Osteoblast (primary cell): Measurements from ENCODE around the gene RUNX2. TPM values are rescaled to one million over a fixed set of nuclear protein-coding genes. Genes with fewer than 3 reads are reported as not detected.

Experiments
- DNase-seq: peaks from one replicate; pipeline ENCODE4 v3.0.0; 2011; ENCODE audit warnings: low spot score, mixed read lengths; ENCODE audit not compliant: insufficient read length; ENCODE audit errors: missing footprints
- H2AFZ ChIP-seq: 2 replicates; pipeline ENCODE4 v1.6.0; 2011; ENCODE audit warnings: mild to moderate bottlenecking, low read length
- H3K27ac ChIP-seq: 2 replicates; pipeline ENCODE4 v1.5.1; 2011; ENCODE audit warnings: mild to moderate bottlenecking, low read depth, low read length, moderate library complexity
- H3K27me3 ChIP-seq: 2 replicates; pipeline ENCODE4 v1.6.0; 2012; ENCODE audit warnings: mild to moderate bottlenecking, control low read depth, inconsistent platforms, low read length, moderate library complexity; ENCODE audit not compliant: insufficient read depth
- H3K36me3 ChIP-seq: 2 replicates; pipeline ENCODE4 v1.5.1; 2011; ENCODE audit warnings: mild to moderate bottlenecking, low read length, control low read depth, moderate library complexity; ENCODE audit not compliant: insufficient read depth
- H3K4me1 ChIP-seq: 2 replicates; pipeline ENCODE4 v1.5.1; 2011; ENCODE audit warnings: mild to moderate bottlenecking, low read length, control low read depth, moderate library complexity; ENCODE audit not compliant: insufficient read depth
- H3K4me2 ChIP-seq: 2 replicates; pipeline ENCODE4 v1.6.0; 2011; ENCODE audit warnings: mild to moderate bottlenecking, low read length; ENCODE audit not compliant: insufficient read depth
- H3K4me3 ChIP-seq: fragments of 200-600 bp; sonication (generic); 3 replicates; pipeline ENCODE4 v1.5.1; 2012; ENCODE audit warnings: mild to moderate bottlenecking, low read length, inconsistent platforms; ENCODE audit not compliant: insufficient read depth
- H3K79me2 ChIP-seq: 2 replicates; pipeline ENCODE4 v1.6.0; 2012; ENCODE audit warnings: mild to moderate bottlenecking, low read length, control low read depth, inconsistent platforms; ENCODE audit not compliant: insufficient read depth
- H3K9me3 ChIP-seq: 2 replicates; pipeline ENCODE4 v1.5.1; 2011; ENCODE audit warnings: low read depth, low read length, control low read depth
- H4K20me1 ChIP-seq: 2 replicates; pipeline ENCODE4 v1.6.0; 2012; ENCODE audit warnings: mild to moderate bottlenecking, low read length, control low read depth; ENCODE audit not compliant: insufficient read depth
- total RNA-seq: library from RNA; depleted of rRNA; stranded (reverse); fragments of >200 nt; gene quantifications from 2 replicates; pipeline ENCODE4 v1.2.3, GENCODE V29; 2012
- TF ChIP-seq, protein P1 (sequence below): IDR thresholded peaks from 2 replicates; pipeline ENCODE4 v1.5.1; 2011; ENCODE audit warnings: mild to moderate bottlenecking, low read depth, low read length, moderate library complexity; ENCODE audit errors: extremely low read depth

RUNX2 gene
- total RNA-seq, 1 donor, result 30.0 TPM

DNA sequence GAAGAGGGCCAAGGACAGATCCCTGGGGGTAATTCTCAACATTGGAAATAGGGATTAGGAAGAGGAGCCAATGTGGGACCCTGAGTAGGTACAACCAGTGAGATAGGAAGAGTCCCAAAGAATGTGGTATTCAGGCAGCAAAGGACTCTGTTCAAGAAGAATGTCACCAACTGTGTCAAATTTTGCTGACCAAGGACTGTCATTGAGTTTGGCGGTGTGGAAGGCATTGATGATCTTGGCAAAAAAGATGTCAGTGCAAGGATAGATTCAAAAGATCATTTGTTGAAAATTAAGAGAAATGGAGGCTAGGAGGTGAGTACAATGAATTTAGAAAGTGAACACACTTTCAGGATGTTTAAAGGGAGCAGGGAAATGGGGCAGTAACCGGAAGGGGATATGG lies 132.0 kb downstream of the RUNX2 start:
- Histone ChIP-seq H4K20me1 (no peaks in the 10 kb centered on the region), H3K79me2 (peaks cover 26% of the 10 kb centered on the region), H3K4me3 (no peak overlapping the region), H3K9me3 (no peaks in the 10 kb centered on the region), H2AFZ (no peak overlapping the region), H3K4me1 (peaks cover 10% of the 10 kb centered on the region), H3K4me2 (no peak overlapping the region), H3K27me3 (no peaks in the 10 kb centered on the region), H3K36me3 (peaks cover 35% of the 10 kb centered on the region), H3K27ac (no peak overlapping the region)
- TF ChIP-seq, protein P1, sequence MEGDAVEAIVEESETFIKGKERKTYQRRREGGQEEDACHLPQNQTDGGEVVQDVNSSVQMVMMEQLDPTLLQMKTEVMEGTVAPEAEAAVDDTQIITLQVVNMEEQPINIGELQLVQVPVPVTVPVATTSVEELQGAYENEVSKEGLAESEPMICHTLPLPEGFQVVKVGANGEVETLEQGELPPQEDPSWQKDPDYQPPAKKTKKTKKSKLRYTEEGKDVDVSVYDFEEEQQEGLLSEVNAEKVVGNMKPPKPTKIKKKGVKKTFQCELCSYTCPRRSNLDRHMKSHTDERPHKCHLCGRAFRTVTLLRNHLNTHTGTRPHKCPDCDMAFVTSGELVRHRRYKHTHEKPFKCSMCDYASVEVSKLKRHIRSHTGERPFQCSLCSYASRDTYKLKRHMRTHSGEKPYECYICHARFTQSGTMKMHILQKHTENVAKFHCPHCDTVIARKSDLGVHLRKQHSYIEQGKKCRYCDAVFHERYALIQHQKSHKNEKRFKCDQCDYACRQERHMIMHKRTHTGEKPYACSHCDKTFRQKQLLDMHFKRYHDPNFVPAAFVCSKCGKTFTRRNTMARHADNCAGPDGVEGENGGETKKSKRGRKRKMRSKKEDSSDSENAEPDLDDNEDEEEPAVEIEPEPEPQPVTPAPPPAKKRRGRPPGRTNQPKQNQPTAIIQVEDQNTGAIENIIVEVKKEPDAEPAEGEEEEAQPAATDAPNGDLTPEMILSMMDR, result no peak
- DNase-seq, result no peak

DNA sequence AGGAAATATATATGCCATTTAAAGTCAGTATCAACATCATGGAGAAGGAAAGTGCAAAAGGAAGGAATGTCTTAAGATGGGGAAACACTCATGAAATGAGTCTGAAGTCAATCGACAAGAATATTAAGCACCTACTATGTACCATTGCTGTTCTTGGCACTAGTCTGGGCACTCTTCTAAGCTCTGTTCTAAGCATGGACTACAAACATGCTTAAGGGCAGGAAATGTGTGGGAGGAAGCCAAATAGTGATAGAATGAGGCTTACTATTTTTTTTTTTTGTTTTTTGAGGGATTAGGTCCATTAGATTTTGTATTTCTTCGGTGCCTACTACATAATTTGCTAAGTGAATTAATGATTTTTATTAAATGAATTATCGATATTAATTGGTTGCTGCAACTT lies 133.4 kb downstream of the RUNX2 start:
- Histone ChIP-seq H3K27ac (no peak overlapping the region), H2AFZ (no peak overlapping the region), H3K79me2 (peaks cover 26% of the 10 kb centered on the region), H3K27me3 (no peaks in the 10 kb centered on the region), H3K4me2 (no peak overlapping the region), H3K9me3 (no peaks in the 10 kb centered on the region), H3K36me3 (peaks cover 28% of the 10 kb centered on the region), H3K4me3 (no peak overlapping the region), H3K4me1 (peaks cover 10% of the 10 kb centered on the region), H4K20me1 (no peaks in the 10 kb centered on the region)
- TF ChIP-seq, protein P1, result no peak
- no peak for DNase-seq

DNA sequence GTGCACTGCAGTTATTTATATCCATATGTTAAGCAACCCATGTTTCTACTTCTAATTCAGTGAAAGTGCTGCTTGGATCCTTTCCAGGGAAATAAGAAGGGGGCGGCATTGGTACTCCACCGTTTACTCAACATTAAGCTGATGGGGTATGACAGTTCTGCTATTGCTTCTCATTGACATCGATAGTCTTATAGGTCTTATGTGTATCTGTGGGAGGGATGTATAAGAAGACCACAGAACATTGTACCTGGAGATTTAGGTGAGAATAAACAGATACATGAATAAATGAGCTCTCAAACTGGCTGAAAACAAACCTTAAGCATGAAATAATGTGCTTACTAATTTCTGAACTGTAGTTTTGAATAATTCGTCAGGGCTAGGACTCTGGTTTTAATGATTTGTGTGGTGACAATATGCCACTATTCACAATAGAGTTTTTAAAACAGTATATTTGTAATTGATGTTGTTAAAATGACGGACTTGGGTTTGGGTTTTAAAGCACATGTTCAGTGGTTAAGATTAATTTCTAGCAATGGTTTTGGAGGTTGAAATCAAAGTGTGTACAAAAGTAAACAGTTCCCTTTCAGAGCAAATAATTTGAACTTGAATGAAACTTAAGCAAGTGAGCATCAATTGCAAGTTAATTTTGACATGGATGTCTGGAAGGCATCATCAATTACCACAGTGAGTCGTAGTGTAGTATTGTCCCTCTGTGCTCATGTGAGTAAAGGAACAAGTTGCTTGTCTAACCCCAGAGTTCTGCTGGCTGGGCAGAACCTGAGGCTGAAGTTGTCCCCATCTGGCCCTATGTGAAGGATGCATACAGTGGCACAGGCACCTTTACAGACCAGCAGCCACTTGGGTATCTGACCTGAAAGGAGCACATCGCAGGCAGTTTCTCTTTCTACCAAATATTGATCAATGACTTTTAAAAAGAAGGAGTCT lies 134.3 kb downstream of the RUNX2 start:
- H3K27me3 ChIP-seq, result no peaks in the 10 kb centered on the region
- H3K79me2 ChIP-seq, result peaks cover 29% of the 10 kb centered on the region
- no peaks in the 10 kb centered on the region for H3K9me3 ChIP-seq
- H3K4me3 ChIP-seq, result no peak overlapping the region
- H3K27ac ChIP-seq, result no peak overlapping the region
- no peak for DNase-seq
- peaks cover 19% of the 10 kb centered on the region for H3K36me3 ChIP-seq
- H2AFZ ChIP-seq, result no peak overlapping the region
- TF ChIP-seq, protein P1, result no peak
- no peaks in the 10 kb centered on the region for H4K20me1 ChIP-seq
- H3K4me1 ChIP-seq, result peaks cover 10% of the 10 kb centered on the region
- H3K4me2 ChIP-seq, result no peak overlapping the region

DNA sequence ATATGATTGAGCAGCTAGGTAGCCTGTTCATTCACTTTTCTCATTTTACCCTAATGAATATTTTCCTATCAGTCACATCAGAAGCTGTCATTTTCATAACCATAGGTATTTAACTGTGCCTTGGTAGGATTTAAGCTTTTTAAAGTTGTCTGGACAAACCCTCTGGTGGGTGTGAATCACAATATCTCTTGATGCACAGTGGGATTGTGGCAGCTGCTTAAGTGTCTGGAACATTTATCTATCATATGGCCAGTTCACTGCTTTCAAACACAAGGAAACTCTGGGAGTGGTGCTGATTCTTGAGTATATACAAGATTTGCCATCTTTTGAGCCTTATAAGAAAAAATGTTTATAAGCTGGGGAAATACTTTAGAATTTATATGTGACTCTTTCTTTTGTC lies 136.6 kb downstream of the RUNX2 start:
- H3K27me3 ChIP-seq, result no peaks in the 10 kb centered on the region
- H3K4me2 ChIP-seq, result no peak overlapping the region
- TF ChIP-seq, protein P1, result no peak
- H2AFZ ChIP-seq, result no peak overlapping the region
- no peak for DNase-seq
- no peak overlapping the region for H3K4me3 ChIP-seq
- peaks cover 32% of the 10 kb centered on the region for H3K79me2 ChIP-seq
- no peak overlapping the region for H3K27ac ChIP-seq
- H3K36me3 ChIP-seq, result peaks cover 27% of the 10 kb centered on the region
- no peaks in the 10 kb centered on the region for H3K9me3 ChIP-seq
- peaks cover 10% of the 10 kb centered on the region for H3K4me1 ChIP-seq
- no peaks in the 10 kb centered on the region for H4K20me1 ChIP-seq
